Hematopoietic multipotent progenitor cell treated with erythropoietin and hydrocortisone succinate and interleukin-3 and kit ligand, for 8 days (in vitro differentiated cells): ENCODE results near the gene DPH7.
A peak's percentile ranks its signal among the peaks of the same experiment; 100 is the strongest.
"Not testable (repeated sequence)": the region's sequence is repeated elsewhere in the genome, so short reads cannot be mapped to it uniquely, and the experiment has no call there.

Source experiments
- DNase-seq: peaks from one replicate; pipeline ENCODE4 v3.0.0-alpha.2; 2015

Gene DPH7

DNA sequence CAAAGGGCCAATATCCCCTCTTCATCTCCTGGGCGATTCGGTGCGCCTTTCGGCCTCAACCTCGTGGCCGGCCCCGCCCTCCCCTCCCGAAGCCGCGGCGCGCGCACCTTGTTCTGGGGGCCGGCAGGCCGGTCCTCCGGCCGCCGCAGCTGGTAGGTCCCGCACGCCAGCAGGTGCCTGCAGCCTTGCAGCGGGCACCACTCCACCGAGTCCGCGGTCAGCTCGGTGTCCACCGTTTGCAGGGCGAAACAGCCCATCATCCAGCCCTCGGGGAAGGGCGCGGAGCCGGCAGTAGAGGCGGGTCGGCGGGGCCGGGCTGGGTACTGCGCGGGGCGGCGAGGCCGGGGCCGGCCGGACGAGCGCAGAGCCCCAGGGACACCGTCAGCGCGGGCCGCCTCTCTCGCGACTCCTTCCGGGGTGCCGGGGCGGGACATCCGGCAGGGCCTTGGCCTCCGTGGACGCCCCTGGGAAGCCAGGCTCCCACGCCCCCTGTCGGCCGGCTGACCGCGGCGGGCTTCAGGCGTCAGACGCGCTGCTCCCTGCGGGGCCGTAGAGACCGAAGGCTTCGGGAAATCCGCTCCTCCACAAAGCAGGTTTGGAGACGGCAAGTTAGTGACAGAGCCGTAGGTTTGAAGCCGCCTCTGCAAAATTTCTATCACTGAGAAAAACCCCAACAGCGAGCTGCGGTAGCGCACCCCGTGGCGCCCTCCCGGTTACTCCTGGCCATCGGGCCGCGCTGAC is at the start of gene DPH7:
Gene DPH7, minus strand, starts transcription at position 408 of the 741 bp plus-strand sequence. Its CDS starts 148 bp downstream, at position 260.
- DNase-seq = peak; percentile 92

DNA sequence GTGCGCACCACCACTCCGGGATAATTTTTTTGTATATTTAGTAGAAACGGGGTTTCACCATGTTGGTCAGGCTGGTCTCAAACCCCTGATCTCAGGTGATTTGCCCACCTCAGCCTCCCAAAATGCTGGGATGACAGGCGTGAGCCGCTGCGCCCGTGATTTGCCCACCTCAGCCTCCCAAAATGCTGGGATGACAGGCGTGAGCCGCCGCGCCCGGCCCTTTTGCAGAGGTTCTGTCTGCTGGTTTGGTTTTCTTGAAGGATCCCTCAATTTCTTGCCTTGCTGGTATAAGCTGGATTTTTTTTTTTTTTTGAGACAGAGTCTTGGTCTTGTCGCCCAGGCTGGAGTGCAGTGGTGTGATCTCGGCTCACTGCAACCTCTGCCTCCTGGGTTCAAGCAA is 48.7 kb upstream of the DPH7 start:
- DNase-seq = not testable (repeated sequence)

DNA sequence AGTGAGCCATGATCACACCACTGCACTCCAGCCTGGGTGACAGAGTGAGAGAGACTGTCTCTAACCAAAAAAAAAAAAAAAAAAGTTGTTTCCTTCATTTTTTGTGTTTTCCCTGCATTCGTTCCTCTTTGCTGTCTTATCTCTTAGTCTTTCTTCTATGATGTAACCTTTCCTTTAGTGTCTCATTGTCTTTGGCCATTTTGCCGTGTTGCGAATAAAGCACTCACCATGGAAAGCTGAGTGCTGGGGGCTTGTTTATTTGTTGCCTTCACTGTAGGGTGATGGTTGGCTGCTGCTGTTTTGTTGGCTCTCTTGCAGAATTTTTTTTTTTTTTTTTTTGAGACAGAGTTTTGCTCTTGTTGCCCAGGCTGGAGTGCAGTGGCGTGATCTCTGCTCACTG is 47.7 kb upstream of the DPH7 start:
- no peak for DNase-seq

DNA sequence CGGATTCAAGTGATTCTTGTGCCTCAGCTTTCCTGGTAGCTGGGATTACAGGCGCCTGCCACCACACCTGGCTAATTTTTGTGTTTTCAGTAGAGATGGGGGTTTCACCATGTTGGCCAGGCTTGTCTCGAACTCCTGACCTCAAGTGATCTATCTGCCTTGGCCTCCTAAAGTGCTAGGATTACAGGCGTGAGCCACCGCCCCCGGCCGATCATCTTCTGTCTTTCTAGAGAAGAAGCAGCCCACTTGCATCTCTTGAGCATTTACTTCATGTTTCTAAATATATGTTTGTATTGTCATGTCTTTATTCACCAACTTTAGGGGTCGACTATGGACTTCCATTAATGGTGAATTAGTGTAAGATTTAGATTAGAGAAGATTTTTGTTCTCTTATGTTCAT is 43.5 kb upstream of the DPH7 start:
- not testable (repeated sequence) for DNase-seq

DNA sequence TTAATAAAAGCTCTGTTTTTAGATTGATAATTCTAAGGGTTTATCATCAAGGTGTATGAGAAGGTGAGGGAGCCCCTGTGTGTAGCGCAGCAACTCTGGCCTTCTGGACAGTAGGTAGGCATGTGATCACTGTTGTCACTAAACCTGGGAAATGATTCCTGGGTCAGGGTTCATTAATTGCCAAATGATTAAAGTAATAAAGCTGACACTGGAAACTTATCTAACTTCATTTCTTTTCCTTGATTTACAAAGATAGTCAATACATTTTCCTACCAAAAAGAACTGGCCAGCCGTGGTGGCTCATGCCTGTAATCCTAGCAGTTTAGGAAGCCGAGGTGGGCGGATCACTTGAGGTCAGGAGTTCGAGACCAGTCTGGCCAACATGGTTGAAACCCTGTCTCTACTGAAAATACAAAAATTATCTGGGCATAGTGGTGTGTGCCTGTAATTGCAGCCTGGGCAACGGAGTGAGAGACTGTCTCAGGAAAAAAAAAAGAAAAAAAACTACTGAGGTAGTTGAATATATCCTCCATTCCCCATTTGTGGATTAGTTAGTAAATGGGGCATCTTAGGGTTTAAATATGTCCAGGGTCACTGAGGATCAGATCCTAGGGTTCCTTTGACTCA is 42.5 kb upstream of the DPH7 start:
- peak; percentile 58 for DNase-seq

DNA sequence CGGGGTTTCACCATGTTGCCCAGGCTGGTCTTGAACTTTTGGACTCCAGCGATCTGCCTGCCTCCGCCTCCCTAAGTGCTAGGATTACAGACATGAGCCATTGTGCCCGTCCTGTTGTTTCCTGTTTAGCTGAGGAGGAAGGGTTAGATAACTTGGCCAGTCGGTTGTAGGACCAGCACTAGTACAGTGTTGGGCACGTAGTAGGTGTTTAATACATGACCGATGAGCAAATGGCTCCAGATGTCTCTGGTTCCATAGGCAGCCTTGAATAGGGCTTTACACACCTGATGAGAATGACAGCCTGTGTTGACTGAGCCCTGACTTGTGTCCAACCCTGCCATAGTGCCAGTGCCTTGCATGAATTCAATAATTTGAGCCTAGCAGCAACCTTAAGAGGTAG is 41.9 kb upstream of the DPH7 start:
- DNase-seq = no peak

DNA sequence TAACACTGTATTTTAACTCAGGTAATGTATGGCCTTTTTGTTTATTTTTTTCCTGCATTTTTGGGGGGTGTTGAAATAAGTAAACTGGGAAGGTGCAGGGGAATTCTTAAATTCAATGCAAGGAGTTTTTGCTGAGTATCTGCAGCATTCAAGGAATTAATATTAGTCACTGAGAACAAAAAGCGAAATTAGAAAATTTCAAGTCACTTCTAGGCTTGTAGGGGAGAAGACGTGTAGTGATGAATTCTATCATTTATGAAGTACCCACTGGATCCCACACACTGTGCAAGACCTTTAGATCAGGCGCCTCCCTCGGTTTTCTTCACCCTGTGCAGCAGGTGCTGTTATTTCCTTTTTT is 41.3 kb upstream of the DPH7 start:
- DNase-seq = no peak

DNA sequence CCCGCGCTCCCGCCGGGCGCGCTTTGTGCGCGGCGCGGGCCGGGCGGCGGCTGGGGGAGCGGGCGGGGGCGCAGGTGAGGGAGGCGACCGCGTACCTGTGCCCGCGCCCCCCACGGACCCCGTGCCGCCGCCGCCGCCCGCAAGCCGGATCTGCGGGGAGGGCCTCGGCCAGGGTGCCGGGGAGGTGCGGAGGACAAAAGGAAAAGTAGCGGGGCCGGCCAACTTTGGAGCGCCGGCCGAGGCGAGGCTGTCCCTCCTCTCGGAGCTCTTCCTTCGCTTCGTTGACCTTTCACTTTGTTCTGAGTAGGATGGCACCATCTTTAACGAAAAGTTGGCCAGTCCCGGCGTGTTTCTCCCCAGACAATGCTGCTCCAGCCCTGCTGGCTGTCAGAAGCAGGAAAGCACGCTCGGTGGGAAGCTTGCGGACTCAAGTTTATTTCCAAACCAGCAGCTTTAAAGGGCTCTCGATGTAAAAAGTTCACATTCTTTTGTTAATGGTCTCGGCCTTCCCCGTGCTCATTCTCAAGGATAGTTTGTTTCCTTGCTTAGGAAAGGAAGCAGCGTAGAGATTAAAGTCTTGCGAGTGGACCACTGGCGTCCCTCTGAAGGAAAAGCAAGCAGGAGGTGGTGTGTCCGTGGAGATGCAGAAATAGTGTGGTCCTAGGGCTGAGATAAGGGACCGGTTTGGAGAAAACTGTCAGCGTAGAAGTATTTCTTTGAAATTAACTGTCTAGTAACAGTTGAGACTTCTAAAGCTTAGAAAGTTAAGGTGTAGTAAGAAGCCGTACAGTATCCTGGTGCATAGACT is 40.7 kb upstream of the DPH7 start:
- peak; percentile 52 for DNase-seq

DNA sequence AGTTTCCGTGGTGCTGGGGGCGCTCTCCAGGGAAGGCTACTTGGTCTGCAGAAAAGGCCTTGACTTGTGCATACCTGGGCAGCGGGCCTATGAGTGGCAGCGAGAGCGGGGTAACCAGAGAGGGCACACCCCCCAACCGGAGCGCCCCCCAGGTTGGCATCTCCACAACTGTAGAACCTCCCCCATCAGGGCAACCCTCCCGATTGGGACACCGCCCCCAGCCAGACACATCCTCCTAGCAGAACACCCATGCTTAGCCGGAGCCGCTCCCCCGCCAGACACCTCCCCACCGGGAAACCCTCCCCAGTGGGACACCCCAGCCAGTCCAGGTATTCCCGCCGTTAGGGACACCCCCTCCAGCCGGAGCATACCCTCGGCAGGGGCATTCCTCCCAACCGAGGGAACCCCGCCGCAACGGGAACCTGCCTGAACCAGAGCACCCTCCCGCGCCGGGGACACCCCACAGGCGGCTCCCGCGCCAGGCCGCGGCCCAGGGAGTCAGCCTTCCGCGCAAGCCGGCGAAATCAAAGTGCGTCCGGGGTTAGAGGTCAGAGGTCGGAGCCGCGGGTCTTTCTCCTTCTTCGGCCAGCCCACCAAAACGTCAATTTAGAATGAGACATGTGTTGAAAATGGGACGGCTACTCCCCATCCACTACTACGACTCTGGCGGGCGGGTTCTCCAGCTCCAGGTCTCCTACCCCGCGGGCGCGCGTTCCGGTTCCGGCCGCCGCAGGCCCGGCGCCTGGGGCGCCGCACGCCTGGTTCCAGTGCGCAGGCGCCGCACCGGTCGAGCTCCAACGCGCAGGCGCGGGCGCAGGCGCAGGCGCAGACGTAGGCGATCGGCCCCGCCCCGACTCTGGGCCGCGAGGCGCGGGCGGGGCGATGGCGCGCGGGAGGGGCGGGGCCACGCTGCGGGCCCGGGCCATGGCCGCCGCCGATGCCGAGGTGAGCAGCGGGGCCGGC is 39.7 kb upstream of the DPH7 start, which contains the start of gene EHMT1:
Gene EHMT1, plus strand, starts transcription at position 901 of the 963 bp plus-strand sequence. Its CDS starts 24 bp downstream, at position 925.
- peak; percentile 86 for DNase-seq

DNA sequence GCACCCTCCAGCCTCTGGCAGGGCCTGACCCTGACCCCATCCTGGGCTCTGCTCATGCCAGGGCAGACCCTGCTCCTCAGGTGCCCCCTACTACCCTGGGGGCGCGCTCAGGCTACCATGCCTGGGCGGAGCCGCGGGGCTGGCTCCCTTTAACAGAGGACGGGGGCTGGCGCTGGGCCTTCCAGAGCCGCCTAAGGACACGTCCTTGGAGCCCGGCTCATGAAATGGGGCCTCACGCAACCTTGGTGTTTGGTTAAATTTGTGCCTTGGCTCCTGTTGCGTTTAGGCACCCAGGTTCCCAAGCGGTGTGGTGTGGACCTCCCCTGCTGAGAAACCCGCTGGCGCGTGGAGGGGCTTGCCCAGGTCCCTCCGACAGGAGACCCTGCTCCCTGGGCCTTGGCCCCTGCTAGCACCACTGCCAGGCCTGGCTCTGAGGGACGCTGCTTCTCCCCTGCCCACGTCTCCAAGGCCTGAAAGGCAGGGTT is 36.7 kb upstream of the DPH7 start:
- DNase-seq = no peak

DNA sequence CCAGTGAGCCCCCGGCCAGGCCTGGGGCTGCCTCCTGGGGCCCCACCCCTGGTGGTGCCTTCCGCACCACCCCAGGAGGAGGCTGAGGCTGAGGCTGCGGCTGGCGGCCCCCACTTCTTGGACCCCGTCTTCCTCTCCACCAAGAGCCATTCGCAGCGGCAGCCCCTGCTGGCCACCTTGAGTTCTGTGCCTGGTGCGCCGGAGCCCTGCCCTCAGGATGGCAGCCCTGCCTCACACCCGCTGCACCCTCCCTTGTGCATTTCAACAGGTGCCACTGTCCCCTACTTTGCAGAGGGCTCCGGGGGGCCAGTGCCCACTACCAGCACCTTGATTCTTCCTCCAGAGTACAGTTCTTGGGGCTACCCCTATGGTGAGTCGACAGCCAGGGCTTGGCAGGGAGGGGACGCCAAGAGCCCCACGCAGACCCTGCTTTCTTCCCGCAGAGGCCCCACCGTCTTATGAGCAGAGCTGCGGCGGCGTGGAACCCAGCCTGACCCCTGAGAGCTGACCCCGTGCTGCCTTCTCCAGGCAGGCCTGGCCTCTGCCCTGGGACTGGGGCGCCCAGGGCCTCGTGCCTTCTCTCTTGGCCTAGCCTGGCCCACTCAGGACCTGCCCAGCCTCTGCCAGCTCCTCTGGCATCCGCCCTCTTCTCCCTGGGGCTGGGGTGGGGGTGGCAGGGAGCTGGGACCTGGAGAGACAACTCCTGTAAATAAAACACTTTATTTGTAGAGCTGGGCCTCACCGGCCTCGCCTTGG is 36.1 kb upstream of the DPH7 start:
- DNase-seq = no peak

DNA sequence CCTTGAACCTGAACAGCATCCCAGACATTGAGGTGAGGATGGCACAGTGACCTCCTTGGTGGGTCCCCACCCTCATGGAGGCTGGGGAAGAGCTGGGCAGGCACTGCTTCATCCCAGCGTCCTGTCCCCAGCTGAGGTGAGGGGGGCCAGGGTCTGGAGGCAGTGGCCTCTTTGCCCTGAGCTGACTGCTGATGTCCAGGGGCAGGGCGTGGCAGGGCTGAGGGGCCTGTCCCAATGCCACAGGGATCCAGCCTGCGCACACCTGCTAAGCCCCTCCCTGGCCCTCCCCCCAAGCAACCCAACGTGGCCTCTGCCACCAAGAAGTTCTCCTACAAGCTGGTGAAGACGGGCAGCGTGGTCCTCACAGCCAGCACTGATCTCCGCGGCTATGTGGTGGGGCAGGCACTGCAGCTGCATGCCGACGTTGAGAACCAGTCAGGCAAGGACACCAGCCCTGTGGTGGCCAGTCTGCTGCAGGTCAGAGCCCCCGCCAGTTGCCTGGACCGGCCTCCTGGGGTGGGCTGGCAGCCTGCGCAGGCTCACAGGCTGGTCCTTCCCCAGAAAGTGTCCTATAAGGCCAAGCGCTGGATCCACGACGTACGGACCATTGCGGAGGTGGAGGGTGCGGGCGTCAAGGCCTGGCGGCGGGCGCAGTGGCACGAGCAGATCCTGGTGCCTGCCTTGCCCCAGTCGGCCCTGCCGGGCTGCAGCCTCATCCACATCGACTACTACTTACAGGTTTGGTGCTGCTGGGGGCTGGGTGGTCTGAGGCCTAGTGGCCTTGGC is 35.2 kb upstream of the DPH7 start:
- DNase-seq = no peak

DNA sequence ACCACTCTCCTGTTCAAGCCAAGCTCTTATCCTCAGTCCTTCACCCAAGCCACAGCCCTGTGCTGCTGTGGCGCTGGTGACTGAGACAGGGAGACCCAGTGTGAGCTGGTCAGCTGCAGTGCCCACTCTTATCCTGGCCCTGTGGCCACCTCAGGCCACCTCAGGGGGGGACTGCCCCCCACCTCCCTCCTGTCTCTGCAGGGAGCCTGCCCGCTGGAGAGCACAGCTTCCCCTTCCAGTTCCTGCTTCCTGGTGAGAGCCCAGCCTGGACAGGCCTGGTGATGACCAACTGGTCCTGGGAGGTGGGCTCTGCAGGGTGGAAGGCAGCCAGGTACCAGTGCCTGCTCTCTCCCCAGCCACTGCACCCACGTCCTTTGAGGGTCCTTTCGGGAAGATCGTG is 34.5 kb upstream of the DPH7 start:
- no peak for DNase-seq

DNA sequence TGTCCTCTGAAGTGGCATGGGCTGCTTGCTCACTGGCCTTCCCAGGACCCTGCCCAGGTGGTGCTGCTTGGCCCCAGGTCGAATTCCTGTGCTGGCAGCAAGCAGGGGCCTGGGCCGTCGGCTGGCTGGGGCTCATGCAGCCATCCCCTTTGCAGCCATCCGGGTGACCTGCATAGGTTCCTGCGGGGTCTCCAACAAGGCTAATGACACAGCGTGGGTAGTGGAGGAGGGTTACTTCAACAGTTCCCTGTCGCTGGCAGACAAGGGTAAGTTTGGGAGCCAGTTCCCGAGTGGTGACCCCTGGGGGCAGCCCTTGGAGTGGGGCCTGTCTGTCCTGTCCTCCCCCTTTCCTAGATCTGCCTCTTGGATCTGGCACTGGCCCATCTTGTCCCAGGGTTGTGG is 34.0 kb upstream of the DPH7 start:
- DNase-seq = no peak

DNA sequence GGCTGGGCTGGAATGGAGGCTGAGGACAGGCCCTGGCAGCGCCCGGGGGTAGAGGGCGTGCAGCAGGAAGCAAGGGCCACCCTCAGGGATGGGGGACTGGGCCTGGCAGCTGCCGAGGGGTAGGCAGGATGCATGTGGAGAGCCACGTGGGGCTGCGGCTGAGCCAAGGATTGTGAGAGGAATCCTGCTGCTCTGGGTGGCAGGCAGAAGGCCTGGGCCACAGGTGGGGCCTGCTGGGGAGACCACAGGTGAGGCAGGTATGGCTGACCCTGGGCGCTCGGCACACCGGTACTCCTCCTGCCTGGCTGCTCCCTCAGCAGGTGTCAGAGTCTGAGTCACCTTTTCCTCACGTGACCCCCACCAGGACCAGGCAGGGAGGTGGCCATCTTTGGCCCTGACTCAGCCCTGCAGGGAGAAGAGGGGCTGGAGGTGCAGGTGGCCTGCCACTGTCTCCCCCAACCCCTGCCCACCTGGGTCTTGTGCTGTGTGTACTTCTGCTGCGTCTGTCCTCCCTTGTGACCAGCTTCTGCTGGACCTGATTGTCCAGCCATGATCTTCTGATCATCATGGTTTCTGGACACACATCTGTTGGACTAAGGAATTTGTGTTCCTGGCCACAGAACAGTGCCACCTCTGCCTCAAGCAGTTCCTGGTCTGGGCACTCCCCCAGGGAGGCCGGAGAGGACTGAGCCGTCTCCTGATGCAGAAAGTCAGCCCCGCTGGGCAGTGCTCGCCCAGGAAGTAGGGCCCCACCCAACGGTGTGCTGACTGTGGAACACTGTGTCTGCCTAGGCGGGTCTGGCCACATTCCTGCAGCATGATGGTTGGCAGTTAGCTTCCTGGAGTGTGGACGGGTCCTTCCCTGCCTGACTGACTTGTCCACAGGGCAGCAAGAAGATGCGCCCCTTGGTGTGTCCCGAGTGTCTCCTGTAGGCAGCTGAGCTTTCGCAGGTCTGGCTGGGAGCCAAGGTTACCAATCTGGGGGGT is 33.2 kb upstream of the DPH7 start:
- peak; percentile 42 for DNase-seq

DNA sequence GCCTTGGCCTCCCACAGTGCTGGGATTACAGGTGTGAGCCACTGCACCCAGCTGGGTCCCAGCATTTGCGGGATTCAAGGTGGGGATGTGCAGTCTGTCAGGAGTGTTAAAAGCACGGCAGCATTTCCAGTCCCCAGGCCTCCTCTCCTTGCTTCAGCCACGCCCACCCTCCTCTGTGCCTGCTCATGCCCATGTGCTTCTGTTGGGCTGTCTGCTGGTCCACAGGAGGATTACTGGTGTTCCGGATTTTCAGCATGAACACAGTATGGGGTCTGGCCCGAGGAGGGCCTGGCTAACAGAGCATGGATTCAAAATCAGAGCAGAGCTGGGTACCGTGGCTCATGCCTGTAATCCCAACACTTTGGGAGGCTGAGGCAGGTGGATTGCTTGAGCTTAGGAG is 32.2 kb upstream of the DPH7 start:
- DNase-seq = no peak

DNA sequence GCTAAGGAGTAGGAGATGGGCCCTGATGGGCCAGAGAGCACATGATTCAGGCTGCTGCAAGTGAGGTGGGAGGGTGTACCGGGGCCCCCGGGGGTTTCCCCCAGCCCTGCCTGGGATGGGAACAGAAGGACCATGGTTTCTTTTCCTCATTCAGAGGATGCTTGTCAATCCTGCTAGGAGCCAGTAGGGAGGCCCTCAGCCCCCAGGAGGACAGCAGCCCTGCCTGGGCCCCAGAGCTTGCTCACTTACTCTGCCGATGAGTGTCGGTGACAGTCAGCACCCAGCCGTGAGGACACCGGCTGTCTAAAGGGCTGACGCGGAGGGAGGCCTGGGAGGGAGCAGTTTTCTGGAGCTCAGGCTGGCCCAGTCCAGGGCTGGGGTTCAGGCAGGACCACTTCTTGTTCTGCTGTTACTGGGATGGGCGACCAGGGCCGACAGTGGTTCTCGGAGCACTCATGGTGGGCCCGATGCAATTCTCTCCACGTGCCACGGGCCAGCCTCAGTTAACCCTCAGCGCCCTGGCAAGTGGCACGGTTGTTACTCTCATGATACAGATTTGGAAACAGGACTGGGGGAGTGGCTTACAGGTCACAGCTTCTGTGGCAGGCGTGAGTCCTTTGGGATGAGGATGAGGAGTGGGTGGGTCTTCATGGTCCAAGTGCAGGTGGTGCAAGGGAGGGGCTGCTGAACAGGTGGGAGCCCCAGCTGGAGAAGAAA is 28.6 kb upstream of the DPH7 start:
- DNase-seq = no peak

DNA sequence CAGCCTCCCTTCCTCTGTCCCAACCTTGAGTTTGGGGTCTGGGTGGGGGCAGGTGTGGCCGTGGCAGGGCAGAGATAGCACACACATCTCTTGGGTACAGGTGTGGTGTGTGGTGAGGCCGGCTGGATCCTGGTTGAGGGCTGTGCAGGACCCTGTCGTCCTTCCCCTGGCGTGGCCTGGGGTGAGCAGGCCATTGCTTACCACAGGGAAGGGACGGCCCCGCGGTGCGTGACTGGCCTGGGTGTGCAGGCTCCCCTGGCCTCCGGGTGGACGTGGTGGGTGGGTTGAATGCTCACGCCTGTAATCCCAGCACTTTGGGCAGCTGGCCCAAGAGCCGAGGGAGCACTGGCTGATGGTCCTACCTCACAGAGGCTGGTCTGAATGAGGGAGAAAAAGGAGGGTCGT is 28.0 kb upstream of the DPH7 start:
- DNase-seq = no peak
